Mucosa of stomach (tissue), 1 donor: ENCODE data around the gene RIC3.

Experiments used
- H3K27me3 ChIP-seq: one replicate; pipeline ENCODE4 v1.7.0; 2013; ENCODE audit warnings: mild to moderate bottlenecking, low read length; ENCODE audit not compliant: control insufficient read depth, insufficient read depth
- H3K36me3 ChIP-seq: one replicate; pipeline ENCODE4 v1.7.0; 2013; ENCODE audit warnings: low read length; ENCODE audit not compliant: control insufficient read depth, insufficient read depth
- H3K4me1 ChIP-seq: one replicate; pipeline ENCODE4 v1.7.0; 2013; ENCODE audit warnings: mild to moderate bottlenecking, low read length; ENCODE audit not compliant: control insufficient read depth, insufficient read depth
- H3K4me3 ChIP-seq: one replicate; pipeline ENCODE4 v1.7.0; 2013; ENCODE audit warnings: low read length
- H3K9ac ChIP-seq: one replicate; pipeline ENCODE4 v1.7.0; 2013; ENCODE audit warnings: mild to moderate bottlenecking, low read length, moderate library complexity
- H3K9me3 ChIP-seq: one replicate; pipeline ENCODE4 v1.7.0; 2013; ENCODE audit warnings: mild to moderate bottlenecking, low read length, moderate library complexity; ENCODE audit not compliant: control insufficient read depth
- donor health status: Pancreatic carcinoma.

Gene RIC3

GRCh38 chr11:8067567-8067928, 101.3 kb downstream of the RIC3 start:
- Histone ChIP-seq H3K4me3 (no peak overlapping the region), H3K36me3 (no peaks in the 10 kb centered on the region), H3K9me3 (no peaks in the 10 kb centered on the region), H3K27me3 (no peaks in the 10 kb centered on the region), H3K9ac (no peak overlapping the region), H3K4me1 (peaks cover 17% of the 10 kb centered on the region)

- H3K9me3 ChIP-seq, result no peaks in the 10 kb centered on the region
These were observed 101.8 kb downstream of the RIC3 start for GRCh38 chr11:8066911-8067455.

GRCh38 chr11:8066036-8066910, 102.6 kb downstream of the RIC3 start:
- Histone ChIP-seq H3K4me1 (peaks cover 17% of the 10 kb centered on the region), H3K4me3 (no peak overlapping the region), H3K27me3 (no peaks in the 10 kb centered on the region), H3K9me3 (no peaks in the 10 kb centered on the region), H3K9ac (no peak overlapping the region), H3K36me3 (no peaks in the 10 kb centered on the region)

More at GRCh38 chr11:8066911-8067455, 101.8 kb downstream of the RIC3 start:
- Histone ChIP-seq H3K36me3 (no peaks in the 10 kb centered on the region), H3K27me3 (no peaks in the 10 kb centered on the region), H3K4me1 (peaks cover 17% of the 10 kb centered on the region), H3K9ac (no peak overlapping the region), H3K4me3 (no peak overlapping the region)

GRCh38 chr11:8065031-8065430, 103.8 kb downstream of the RIC3 start:
- Histone ChIP-seq H3K36me3 (no peaks in the 10 kb centered on the region), H3K4me3 (no peak overlapping the region), H3K9me3 (no peaks in the 10 kb centered on the region), H3K9ac (no peak overlapping the region), H3K27me3 (no peaks in the 10 kb centered on the region), H3K4me1 (peaks cover 17% of the 10 kb centered on the region)

- Histone ChIP-seq H3K9me3 (no peaks in the 10 kb centered on the region), H3K27me3 (no peaks in the 10 kb centered on the region), H3K4me3 (no peak overlapping the region), H3K36me3 (no peaks in the 10 kb centered on the region), H3K9ac (no peak overlapping the region), H3K4me1 (peaks cover 2% of the 10 kb centered on the region)
These were observed 105.5 kb downstream of the RIC3 start for GRCh38 chr11:8063324-8063723.

- H3K27me3 ChIP-seq, result no peaks in the 10 kb centered on the region
- no peaks in the 10 kb centered on the region for H3K9me3 ChIP-seq
- no peak overlapping the region for H3K9ac ChIP-seq
- H3K36me3 ChIP-seq, result no peaks in the 10 kb centered on the region
- no peaks in the 10 kb centered on the region for H3K4me1 ChIP-seq
- H3K4me3 ChIP-seq, result no peak overlapping the region
These were observed 106.0 kb downstream of the RIC3 start for GRCh38 chr11:8062781-8063257.

GRCh38 chr11:8061555-8062428, 107.0 kb downstream of the RIC3 start:
- Histone ChIP-seq H3K4me1 (no peaks in the 10 kb centered on the region), H3K27me3 (no peaks in the 10 kb centered on the region), H3K9ac (no peak overlapping the region), H3K36me3 (no peaks in the 10 kb centered on the region), H3K4me3 (no peak overlapping the region), H3K9me3 (no peaks in the 10 kb centered on the region)

- Histone ChIP-seq H3K4me3 (no peak overlapping the region), H3K36me3 (no peaks in the 10 kb centered on the region), H3K9me3 (no peaks in the 10 kb centered on the region), H3K27me3 (no peaks in the 10 kb centered on the region), H3K9ac (no peak overlapping the region), H3K4me1 (no peaks in the 10 kb centered on the region)
These were observed 107.8 kb downstream of the RIC3 start for GRCh38 chr11:8060801-8061554.

GRCh38 chr11:8060146-8060719, 108.6 kb downstream of the RIC3 start:
- Histone ChIP-seq H3K27me3 (no peaks in the 10 kb centered on the region), H3K4me1 (no peaks in the 10 kb centered on the region), H3K4me3 (no peak overlapping the region), H3K9me3 (no peaks in the 10 kb centered on the region), H3K9ac (no peak overlapping the region), H3K36me3 (no peaks in the 10 kb centered on the region)

- H3K4me1 ChIP-seq, result no peaks in the 10 kb centered on the region
- H3K9me3 ChIP-seq, result no peaks in the 10 kb centered on the region
- H3K27me3 ChIP-seq, result no peaks in the 10 kb centered on the region
- H3K36me3 ChIP-seq, result no peaks in the 10 kb centered on the region
- H3K4me3 ChIP-seq, result no peak overlapping the region
- no peak overlapping the region for H3K9ac ChIP-seq
These were observed 109.2 kb downstream of the RIC3 start for GRCh38 chr11:8059571-8060011.

- H3K9ac ChIP-seq, result no peak overlapping the region
- no peaks in the 10 kb centered on the region for H3K27me3 ChIP-seq
- no peaks in the 10 kb centered on the region for H3K9me3 ChIP-seq
- no peaks in the 10 kb centered on the region for H3K36me3 ChIP-seq
- no peak overlapping the region for H3K4me3 ChIP-seq
- H3K4me1 ChIP-seq, result no peaks in the 10 kb centered on the region
These were observed 109.8 kb downstream of the RIC3 start for GRCh38 chr11:8059030-8059429.
